ENCODE results near the gene BTBD16. TPM values are rescaled to one million over a fixed set of nuclear protein-coding genes. Genes with fewer than 3 reads are reported as not detected.

The BTBD16 gene
- total RNA-seq, 2 experiments from 2014 or later: not detected

- H3K4me3 Mint-ChIP-seq: no peak overlapping the region
- no peaks in the 10 kb centered on the region for H3K4me1 Mint-ChIP-seq (ENCODE audit: low read depth)
- no peaks in the 10 kb centered on the region for H3K9me3 Mint-ChIP-seq (ENCODE audit: insufficient read depth)
- peaks cover 19% of the 10 kb centered on the region for H3K27me3 Mint-ChIP-seq (ENCODE audit: low read depth)
- H3K36me3 Mint-ChIP-seq (ENCODE audit: low read depth): no peaks in the 10 kb centered on the region
- no peak for DNase-seq
- ChIA-PET POLR2A (no interaction called here), CTCF (interaction anchor here (1.0 kb wide), 1 partner anchor 14 kb away, joined by 3 read pairs; no protein-coding TSS in a partner anchor)
- no peak overlapping the region for H3K27ac Mint-ChIP-seq
- no peak for ATAC-seq
These were observed 45.3 kb downstream of the BTBD16 start for GRCh38 chr10:122316224-122316884.

- no peak for DNase-seq
- CTCF ChIA-PET: interaction anchor here (1.1 kb wide), 1 partner anchor 23 kb away, joined by 3 read pairs; no protein-coding TSS in a partner anchor
- no peak for ATAC-seq
- H3K36me3 Mint-ChIP-seq (ENCODE audit: low read depth): no peaks in the 10 kb centered on the region
- no peak overlapping the region for H3K27ac Mint-ChIP-seq
- H3K9me3 Mint-ChIP-seq (ENCODE audit: insufficient read depth): no peaks in the 10 kb centered on the region
- POLR2A ChIA-PET: no interaction called here
- H3K4me1 Mint-ChIP-seq (ENCODE audit: low read depth): no peaks in the 10 kb centered on the region
- no peak overlapping the region for H3K4me3 Mint-ChIP-seq
- H3K27me3 Mint-ChIP-seq (ENCODE audit: low read depth): peaks cover 27% of the 10 kb centered on the region
These were observed 50.9 kb downstream of the BTBD16 start for GRCh38 chr10:122321960-122322359.

GRCh38 chr10:122323189-122323588 lies 52.1 kb downstream of the BTBD16 start:
- H3K4me3 Mint-ChIP-seq: no peak overlapping the region
- ChIA-PET POLR2A (no interaction called here), CTCF (interaction anchor here (0.9 to 1.1 kb wide), 2 partner anchors 24 to 242 kb away, joined by 3 read pairs; no protein-coding TSS in a partner anchor)
- H3K36me3 Mint-ChIP-seq (ENCODE audit: low read depth): no peaks in the 10 kb centered on the region
- no peaks in the 10 kb centered on the region for H3K4me1 Mint-ChIP-seq (ENCODE audit: low read depth)
- peaks cover 27% of the 10 kb centered on the region for H3K27me3 Mint-ChIP-seq (ENCODE audit: low read depth)
- no peak for ATAC-seq
- DNase-seq: no peak
- H3K9me3 Mint-ChIP-seq (ENCODE audit: insufficient read depth): no peaks in the 10 kb centered on the region
- no peak overlapping the region for H3K27ac Mint-ChIP-seq

GRCh38 chr10:122323941-122324675 lies 53.0 kb downstream of the BTBD16 start:
- H3K27ac Mint-ChIP-seq: no peak overlapping the region
- H3K4me3 Mint-ChIP-seq: no peak overlapping the region
- CTCF ChIA-PET: interaction anchor here (0.9 kb wide), 2 partner anchors 22 to 25 kb away, joined by 3 read pairs; no protein-coding TSS in a partner anchor
- no peaks in the 10 kb centered on the region for H3K9me3 Mint-ChIP-seq (ENCODE audit: insufficient read depth)
- POLR2A ChIA-PET: no interaction called here
- peaks cover 26% of the 10 kb centered on the region for H3K27me3 Mint-ChIP-seq (ENCODE audit: low read depth)
- ATAC-seq: no peak
- DNase-seq: no peak
- H3K36me3 Mint-ChIP-seq (ENCODE audit: low read depth): no peaks in the 10 kb centered on the region
- H3K4me1 Mint-ChIP-seq (ENCODE audit: low read depth): no peaks in the 10 kb centered on the region

GRCh38 chr10:122325235-122325634 lies 54.1 kb downstream of the BTBD16 start:
- Mint-ChIP-seq H3K4me3 (no peak overlapping the region), H3K27me3 (ENCODE audit: low read depth) (peaks cover 27% of the 10 kb centered on the region), H3K36me3 (ENCODE audit: low read depth) (no peaks in the 10 kb centered on the region), H3K4me1 (ENCODE audit: low read depth) (no peaks in the 10 kb centered on the region), H3K27ac (no peak overlapping the region), H3K9me3 (ENCODE audit: insufficient read depth) (no peaks in the 10 kb centered on the region)
- no peak for ATAC-seq
- POLR2A ChIA-PET: no interaction called here
- CTCF ChIA-PET: interaction anchor here (1.0 kb wide), 1 partner anchor 57 kb away, joined by 3 read pairs; no protein-coding TSS in a partner anchor
- no peak for DNase-seq

GRCh38 chr10:122326385-122326784 lies 55.3 kb downstream of the BTBD16 start:
- H3K4me1 Mint-ChIP-seq (ENCODE audit: low read depth): no peaks in the 10 kb centered on the region
- H3K36me3 Mint-ChIP-seq (ENCODE audit: low read depth): no peaks in the 10 kb centered on the region
- no peaks in the 10 kb centered on the region for H3K9me3 Mint-ChIP-seq (ENCODE audit: insufficient read depth)
- ChIA-PET POLR2A (no interaction called here), CTCF (no interaction called here)
- ATAC-seq: no peak
- H3K4me3 Mint-ChIP-seq: no peak overlapping the region
- H3K27me3 Mint-ChIP-seq (ENCODE audit: low read depth): peaks cover 22% of the 10 kb centered on the region
- no peak overlapping the region for H3K27ac Mint-ChIP-seq
- DNase-seq: no peak

GRCh38 chr10:122326806-122327205 lies 55.7 kb downstream of the BTBD16 start:
- H3K4me1 Mint-ChIP-seq (ENCODE audit: low read depth): no peaks in the 10 kb centered on the region
- no peak overlapping the region for H3K27ac Mint-ChIP-seq
- no peaks in the 10 kb centered on the region for H3K9me3 Mint-ChIP-seq (ENCODE audit: insufficient read depth)
- H3K36me3 Mint-ChIP-seq (ENCODE audit: low read depth): no peaks in the 10 kb centered on the region
- no peak overlapping the region for H3K4me3 Mint-ChIP-seq
- DNase-seq: no peak
- H3K27me3 Mint-ChIP-seq (ENCODE audit: low read depth): peaks cover 23% of the 10 kb centered on the region
- no peak for ATAC-seq
- CTCF ChIA-PET: interaction anchor here (1.1 kb wide), 1 partner anchor 28 kb away, joined by 3 read pairs; no protein-coding TSS in a partner anchor
- POLR2A ChIA-PET: no interaction called here

- Mint-ChIP-seq H3K4me1 (ENCODE audit: low read depth) (no peaks in the 10 kb centered on the region), H3K27ac (no peak overlapping the region), H3K27me3 (ENCODE audit: low read depth) (peaks cover 23% of the 10 kb centered on the region), H3K9me3 (ENCODE audit: insufficient read depth) (no peaks in the 10 kb centered on the region), H3K36me3 (ENCODE audit: low read depth) (no peaks in the 10 kb centered on the region), H3K4me3 (no peak overlapping the region)
- POLR2A ChIA-PET: no interaction called here
- no peak for DNase-seq
- ATAC-seq: no peak
- CTCF ChIA-PET: interaction anchor here (1.1 kb wide), 1 partner anchor 29 kb away, joined by 3 read pairs; no protein-coding TSS in a partner anchor
These were observed 56.4 kb downstream of the BTBD16 start for GRCh38 chr10:122327237-122328206.

- H3K36me3 Mint-ChIP-seq (ENCODE audit: low read depth): no peaks in the 10 kb centered on the region
- no peak overlapping the region for H3K4me3 Mint-ChIP-seq
- peaks cover 2% of the 10 kb centered on the region for H3K4me1 Mint-ChIP-seq (ENCODE audit: low read depth)
- ChIA-PET POLR2A (no interaction called here), CTCF (no interaction called here)
- H3K9me3 Mint-ChIP-seq (ENCODE audit: insufficient read depth): no peaks in the 10 kb centered on the region
- peaks cover 20% of the 10 kb centered on the region for H3K27me3 Mint-ChIP-seq (ENCODE audit: low read depth)
- no peak overlapping the region for H3K27ac Mint-ChIP-seq
- DNase-seq: no peak
- no peak for ATAC-seq
These were observed 57.6 kb downstream of the BTBD16 start for GRCh38 chr10:122328676-122329075.

- H3K27me3 Mint-ChIP-seq (ENCODE audit: low read depth): peaks cover 20% of the 10 kb centered on the region
- peaks cover 2% of the 10 kb centered on the region for H3K4me1 Mint-ChIP-seq (ENCODE audit: low read depth)
- POLR2A ChIA-PET: no interaction called here
- no peaks in the 10 kb centered on the region for H3K36me3 Mint-ChIP-seq (ENCODE audit: low read depth)
- CTCF ChIA-PET: no interaction called here
- DNase-seq (no peak), ATAC-seq (no peak)
- H3K27ac Mint-ChIP-seq: no peak overlapping the region
- no peaks in the 10 kb centered on the region for H3K9me3 Mint-ChIP-seq (ENCODE audit: insufficient read depth)
- no peak overlapping the region for H3K4me3 Mint-ChIP-seq
These were observed 58.3 kb downstream of the BTBD16 start for GRCh38 chr10:122329416-122329815.

GRCh38 chr10:122331100-122331499 lies 60.0 kb downstream of the BTBD16 start:
- ATAC-seq: no peak
- no peak overlapping the region for H3K4me3 Mint-ChIP-seq
- POLR2A ChIA-PET: no interaction called here
- H3K4me1 Mint-ChIP-seq (ENCODE audit: low read depth): peaks cover 2% of the 10 kb centered on the region
- no peak overlapping the region for H3K27ac Mint-ChIP-seq
- no peak for DNase-seq
- no peaks in the 10 kb centered on the region for H3K36me3 Mint-ChIP-seq (ENCODE audit: low read depth)
- CTCF ChIA-PET: interaction anchor here (0.6 kb wide), 1 partner anchor 73 kb away, joined by 3 read pairs; no protein-coding TSS in a partner anchor
- no peaks in the 10 kb centered on the region for H3K9me3 Mint-ChIP-seq (ENCODE audit: insufficient read depth)
- peaks cover 17% of the 10 kb centered on the region for H3K27me3 Mint-ChIP-seq (ENCODE audit: low read depth)

All from activated CD8-positive, alpha-beta T cell treated with anti-CD3 and anti-CD28 coated beads, Interleukin-2, amount 10 ng/mL, durations not matched to agents 7 days and 5 days (primary cell).